ENCODE results near the gene FAM171A1. TPM values are rescaled to one million over a fixed set of nuclear protein-coding genes. Genes with fewer than 3 reads are reported as not detected.

Gene FAM171A1
- total and polyA plus RNA-seq, 2 of the 13 experiments (the other 11 are each of a cell fraction or from before 2014, with no cell fraction given) = 21.5 to 34.7 TPM

- CTCF ChIA-PET (ENCODE audit: low intra/inter-chr PET ratio, low total read pairs) = no interaction called here
- Histone ChIP-seq H3K9ac (ENCODE audit: insufficient read depth, low read depth, low read length) (no peak overlapping the region), H3K36me3 (replicated peaks in 1 of 2; ENCODE audit: control insufficient read depth in 1 of 2, insufficient read depth in 2 of 2, low read length in 2 of 2) (no peaks in the 10 kb centered on the region), H3K79me2 (ENCODE audit: insufficient read depth, low read length) (no peaks in the 10 kb centered on the region), H2AFZ (ENCODE audit: low read length) (no peak overlapping the region), H3K27ac (ENCODE audit: extremely low read length, insufficient read depth, low read length) (no peak overlapping the region), H3K9me3 (ENCODE audit: low read length) (no peaks in the 10 kb centered on the region), H3K4me1 (ENCODE audit: insufficient read depth, low read length) (no peaks in the 10 kb centered on the region), H3K4me3 (replicated peaks in 1 of 3; ENCODE audit: insufficient read depth in 1 of 3, low read depth in 2 of 3, low read length in 3 of 3) (no peak overlapping the region), H4K20me1 (ENCODE audit: insufficient read depth, low read length) (no peaks in the 10 kb centered on the region), H3K4me2 (ENCODE audit: low read depth, low read length) (no peak overlapping the region), H3K27me3 (ENCODE audit: control insufficient read depth in 1 of 2, insufficient read depth in 2 of 2, low read length in 2 of 2) (no peaks in the 10 kb centered on the region)
- no TSS peak for BruUV-seq (replicated peaks)
- DNase-seq (ENCODE audit: low spot score) (no peak), FAIRE-seq (no peak), ATAC-seq (no peak)
- POLR2A ChIA-PET = no interaction called here
- 91% methylated on average over 8 of the region's 8 CpGs for WGBS (ENCODE audit: low lambda C conversion rate)
- in situ Hi-C loops (cut with HindIII; ENCODE audit: extremely low pct_ligation_motif_present, low pct_unique_long_range_greater_than_20kb) = no loop called here
- intact Hi-C loops (cut with micrococcal nuclease; ENCODE audit: unreplicated experiment) = no loop called here
- no peak for TF ChIP-seq ZNF337 (CRISPR knock-in tag; IDR thresholded peaks at IDR 0.05; ENCODE audit: borderline replicate concordance, low read depth)
- no peak for TF ChIP-seq NKX3-1 (CRISPR knock-in tag; IDR thresholded peaks at IDR 0.05)
- no peak for TF ChIP-seq ZGPAT (CRISPR knock-in tag; IDR thresholded peaks at IDR 0.05)
- TF ChIP-seq, protein P1, sequence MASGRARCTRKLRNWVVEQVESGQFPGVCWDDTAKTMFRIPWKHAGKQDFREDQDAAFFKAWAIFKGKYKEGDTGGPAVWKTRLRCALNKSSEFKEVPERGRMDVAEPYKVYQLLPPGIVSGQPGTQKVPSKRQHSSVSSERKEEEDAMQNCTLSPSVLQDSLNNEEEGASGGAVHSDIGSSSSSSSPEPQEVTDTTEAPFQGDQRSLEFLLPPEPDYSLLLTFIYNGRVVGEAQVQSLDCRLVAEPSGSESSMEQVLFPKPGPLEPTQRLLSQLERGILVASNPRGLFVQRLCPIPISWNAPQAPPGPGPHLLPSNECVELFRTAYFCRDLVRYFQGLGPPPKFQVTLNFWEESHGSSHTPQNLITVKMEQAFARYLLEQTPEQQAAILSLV (CRISPR knock-in tag; IDR thresholded peaks at IDR 0.05; ENCODE audit: borderline replicate concordance) = no peak
- no peak for TF ChIP-seq ZNF563 (CRISPR knock-in tag; IDR thresholded peaks at IDR 0.05)
- no peak for TF ChIP-seq TFAP4 (IDR thresholded peaks at IDR 0.05; ENCODE audit: borderline replicate concordance, low read depth)
- no peak for TF ChIP-seq ZNF235 (CRISPR knock-in tag; IDR thresholded peaks at IDR 0.05; ENCODE audit: borderline replicate concordance)
- no peak for TF ChIP-seq ZNF343 (CRISPR knock-in tag; IDR thresholded peaks at IDR 0.05)
- TF ChIP-seq ZNF816 (CRISPR knock-in tag; IDR thresholded peaks at IDR 0.05; ENCODE audit: borderline replicate concordance) = no peak
- TF ChIP-seq ZNF280D (CRISPR knock-in tag; IDR thresholded peaks at IDR 0.05) = no peak
- TF ChIP-seq ELF4 (CRISPR knock-in tag; IDR thresholded peaks at IDR 0.05; ENCODE audit: borderline replicate concordance) = no peak
- TF ChIP-seq, protein P2, sequence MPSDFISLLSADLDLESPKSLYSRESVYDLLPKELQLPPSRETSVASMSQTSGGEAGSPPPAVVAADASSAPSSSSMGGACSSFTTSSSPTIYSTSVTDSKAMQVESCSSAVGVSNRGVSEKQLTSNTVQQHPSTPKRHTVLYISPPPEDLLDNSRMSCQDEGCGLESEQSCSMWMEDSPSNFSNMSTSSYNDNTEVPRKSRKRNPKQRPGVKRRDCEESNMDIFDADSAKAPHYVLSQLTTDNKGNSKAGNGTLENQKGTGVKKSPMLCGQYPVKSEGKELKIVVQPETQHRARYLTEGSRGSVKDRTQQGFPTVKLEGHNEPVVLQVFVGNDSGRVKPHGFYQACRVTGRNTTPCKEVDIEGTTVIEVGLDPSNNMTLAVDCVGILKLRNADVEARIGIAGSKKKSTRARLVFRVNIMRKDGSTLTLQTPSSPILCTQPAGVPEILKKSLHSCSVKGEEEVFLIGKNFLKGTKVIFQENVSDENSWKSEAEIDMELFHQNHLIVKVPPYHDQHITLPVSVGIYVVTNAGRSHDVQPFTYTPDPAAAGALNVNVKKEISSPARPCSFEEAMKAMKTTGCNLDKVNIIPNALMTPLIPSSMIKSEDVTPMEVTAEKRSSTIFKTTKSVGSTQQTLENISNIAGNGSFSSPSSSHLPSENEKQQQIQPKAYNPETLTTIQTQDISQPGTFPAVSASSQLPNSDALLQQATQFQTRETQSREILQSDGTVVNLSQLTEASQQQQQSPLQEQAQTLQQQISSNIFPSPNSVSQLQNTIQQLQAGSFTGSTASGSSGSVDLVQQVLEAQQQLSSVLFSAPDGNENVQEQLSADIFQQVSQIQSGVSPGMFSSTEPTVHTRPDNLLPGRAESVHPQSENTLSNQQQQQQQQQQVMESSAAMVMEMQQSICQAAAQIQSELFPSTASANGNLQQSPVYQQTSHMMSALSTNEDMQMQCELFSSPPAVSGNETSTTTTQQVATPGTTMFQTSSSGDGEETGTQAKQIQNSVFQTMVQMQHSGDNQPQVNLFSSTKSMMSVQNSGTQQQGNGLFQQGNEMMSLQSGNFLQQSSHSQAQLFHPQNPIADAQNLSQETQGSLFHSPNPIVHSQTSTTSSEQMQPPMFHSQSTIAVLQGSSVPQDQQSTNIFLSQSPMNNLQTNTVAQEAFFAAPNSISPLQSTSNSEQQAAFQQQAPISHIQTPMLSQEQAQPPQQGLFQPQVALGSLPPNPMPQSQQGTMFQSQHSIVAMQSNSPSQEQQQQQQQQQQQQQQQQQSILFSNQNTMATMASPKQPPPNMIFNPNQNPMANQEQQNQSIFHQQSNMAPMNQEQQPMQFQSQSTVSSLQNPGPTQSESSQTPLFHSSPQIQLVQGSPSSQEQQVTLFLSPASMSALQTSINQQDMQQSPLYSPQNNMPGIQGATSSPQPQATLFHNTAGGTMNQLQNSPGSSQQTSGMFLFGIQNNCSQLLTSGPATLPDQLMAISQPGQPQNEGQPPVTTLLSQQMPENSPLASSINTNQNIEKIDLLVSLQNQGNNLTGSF (CRISPR knock-in tag; IDR thresholded peaks at IDR 0.05) = no peak
- no peak for TF ChIP-seq RXRA (CRISPR knock-in tag; IDR thresholded peaks at IDR 0.05)
Measured at GRCh38 chr10:15232279-15232678, 138.8 kb downstream of the FAM171A1 start.
